GM12872 (cell line): ENCODE results near the gene TNF.

Source experiments
- CTCF ChIP-seq: IDR thresholded peaks from 3 replicates; pipeline ENCODE4 v1.5.1; 2011; ENCODE audit warnings: low read depth, mild to moderate bottlenecking, low read length, moderate library complexity; ENCODE audit not compliant: insufficient read depth

Gene TNF

DNA sequence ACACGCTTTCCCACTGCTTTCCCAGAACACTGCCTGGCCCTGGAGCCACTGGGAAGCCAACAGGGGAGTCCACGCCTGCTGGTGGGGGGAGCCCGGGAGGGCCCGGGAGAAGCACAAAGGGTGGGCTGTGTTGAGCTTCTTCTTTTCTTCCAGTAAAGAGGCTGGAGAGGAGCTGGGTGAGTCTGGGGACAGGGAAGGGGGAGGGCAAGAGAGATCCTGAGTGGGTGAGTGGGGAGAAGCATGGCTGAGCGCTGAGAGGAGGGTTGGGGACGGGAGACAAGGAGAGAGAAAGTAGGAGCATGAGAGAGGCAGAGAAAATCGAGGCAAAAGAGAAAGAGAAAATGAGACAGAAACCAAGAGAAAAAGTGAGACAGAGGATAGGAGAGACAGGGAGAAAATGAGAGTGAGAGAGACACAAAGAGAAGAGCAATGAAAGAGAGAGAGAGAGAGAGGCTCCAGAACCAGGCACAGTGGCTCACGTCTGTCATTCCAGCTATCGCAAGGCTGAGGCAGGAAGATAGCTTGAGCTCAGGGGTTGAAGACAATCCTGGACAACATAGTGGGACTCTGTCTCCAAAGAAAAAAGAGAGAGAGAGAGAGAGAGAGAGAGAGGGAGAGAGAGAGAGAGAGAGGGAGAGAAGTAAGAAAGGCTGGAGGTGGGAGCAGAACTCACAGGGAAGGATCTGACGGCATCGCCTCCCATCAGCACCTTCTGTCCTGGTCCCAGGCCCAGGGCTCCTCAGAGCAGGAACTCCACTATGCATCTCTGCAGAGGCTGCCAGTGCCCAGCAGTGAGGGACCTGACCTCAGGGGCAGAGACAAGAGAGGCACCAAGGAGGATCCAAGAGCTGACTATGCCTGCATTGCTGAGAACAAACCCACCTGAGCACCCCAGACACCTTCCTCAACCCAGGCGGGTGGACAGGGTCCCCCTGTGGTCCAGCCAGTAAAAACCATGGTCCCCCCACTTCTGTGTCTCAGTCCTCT lies 12.7 kb downstream of the TNF start:
- no peak for TF ChIP-seq CTCF

GRCh38 chr6:31588871-31589650 lies 13.7 kb downstream of the TNF start:
- no peak for TF ChIP-seq CTCF

GRCh38 chr6:31592396-31592771 lies 17.0 kb downstream of the TNF start:
- no peak for TF ChIP-seq CTCF

- TF ChIP-seq CTCF, result peak; percentile 64
Observed at GRCh38 chr6:31597006-31597405, 21.6 kb downstream of the TNF start.

- no peak for TF ChIP-seq CTCF
Observed at GRCh38 chr6:31607317-31607716, 32.0 kb downstream of the TNF start.

- TF ChIP-seq CTCF, result no peak
Observed at GRCh38 chr6:31609519-31610406, 34.4 kb downstream of the TNF start.
